Vagina (tissue), 2 donors: ENCODE results near the gene NLGN4X.

Source experiments
- CTCF ChIP-seq, 3 experiments: fragments of 450-650 bp in 2 of 3; fragments of 200-600 bp in 1 of 3; sonication (generic) in 1 of 3; IDR thresholded peaks; one replicate each; pipeline ENCODE4 v1.5.1; 2017 to 2019; ENCODE audit warnings: antibody characterized with exemption in 3 of 3, mild to moderate bottlenecking in 2 of 3, moderate library complexity in 2 of 3
- POLR2A ChIP-seq, 2 donors: fragments of 450-650 bp; IDR thresholded peaks; one replicate each; pipeline ENCODE4 v1.6.1; 2017; ENCODE audit warnings: antibody characterized with exemption in 2 of 2, mild to moderate bottlenecking in 2 of 2, moderate library complexity in 2 of 2
- POLR2AphosphoS5 ChIP-seq, 2 donors: sonication (generic); formaldehyde crosslinking; IDR thresholded peaks; one replicate each; pipeline ENCODE4 v1.9.0; 2017; ENCODE audit warnings: antibody characterized with exemption in 2 of 2, mild to moderate bottlenecking in 2 of 2, low read depth in 1 of 2; ENCODE audit not compliant: insufficient read depth in 1 of 2

GRCh38 chrX:6052111-6052745 lies 176.4 kb downstream of the NLGN4X start:
- no peak for TF ChIP-seq POLR2A (IDR thresholded peaks at IDR 0.05)
- TF ChIP-seq CTCF (IDR thresholded peaks at IDR 0.05): no peak
- TF ChIP-seq POLR2AphosphoS5 (IDR thresholded peaks at IDR 0.05; ENCODE audit: insufficient read depth in 1 of 2, low read depth in 1 of 2): no peak
